ENCODE results near the gene ADAMTSL3.
"Not testable (repeated sequence)": the region's sequence is repeated elsewhere in the genome, so short reads cannot be mapped to it uniquely, and the experiment has no call there.

ADAMTSL3 gene

DNA sequence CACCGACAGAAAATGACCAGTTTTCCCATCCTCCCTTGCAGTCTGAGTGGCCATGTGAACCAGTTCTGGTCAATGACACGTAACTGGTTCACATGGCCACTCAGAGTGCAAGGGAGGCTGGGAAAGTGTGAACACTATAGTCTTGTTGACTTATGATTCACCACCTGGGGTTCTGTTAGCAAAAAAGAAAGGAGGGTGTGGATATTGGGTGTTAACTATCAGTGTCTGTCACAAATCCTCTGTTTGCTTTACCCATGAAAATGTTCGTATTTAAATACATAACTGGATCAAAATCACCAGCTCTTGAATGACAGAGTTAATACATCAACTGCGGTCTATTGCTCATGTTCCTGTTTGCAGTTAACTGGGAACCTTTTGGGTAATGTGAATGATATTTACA is 92.3 kb downstream of the ADAMTSL3 start:
- DNase-seq (ENCODE audit: extremely low spot score): no peak
- ChIA-PET CTCF (interaction anchor here (1.0 kb wide), 1 partner anchor 11 kb away, joined by 3 read pairs; no protein-coding TSS in a partner anchor), POLR2A (no interaction called here)
- TF ChIP-seq FOXA1 (IDR thresholded peaks at IDR 0.05) (no peak), HDGF (IDR thresholded peaks at IDR 0.05; ENCODE audit: borderline replicate concordance) (no peak)

DNA sequence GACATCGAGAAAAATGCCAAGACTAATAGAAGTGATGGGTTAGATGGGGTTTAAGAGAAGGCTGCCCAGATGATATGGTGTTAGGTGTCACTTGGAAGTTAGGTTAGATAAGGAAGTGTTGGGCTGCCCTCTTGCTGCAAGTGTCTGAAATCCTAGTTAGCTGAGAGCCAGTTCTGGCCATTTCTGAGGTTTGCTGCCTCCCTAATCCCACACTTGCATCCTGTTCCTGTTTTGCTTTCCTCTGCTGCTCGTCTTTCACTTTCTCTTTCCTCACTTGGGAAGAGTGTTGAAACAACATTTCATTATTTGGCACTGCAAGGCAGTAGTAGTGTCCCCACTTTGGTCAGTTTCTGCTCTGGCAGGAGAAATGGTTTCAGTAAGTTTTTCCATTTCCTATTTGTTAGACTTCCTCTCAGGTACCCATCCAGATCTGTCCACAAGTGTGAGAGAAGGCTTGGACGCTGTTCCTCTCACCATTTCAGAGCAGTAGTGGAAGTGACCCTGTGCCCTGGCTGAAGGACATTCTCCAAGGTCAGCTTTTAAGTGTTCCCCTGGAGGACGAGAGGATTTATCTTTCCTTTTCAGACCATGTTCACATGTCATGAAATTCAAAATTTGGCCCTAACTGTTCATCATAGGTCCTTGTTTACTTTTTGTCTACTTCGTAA is 93.3 kb downstream of the ADAMTSL3 start:
- ChIA-PET POLR2A (no interaction called here), CTCF (interaction anchor here (0.6 kb wide), 1 partner anchor 238 kb away, joined by 3 read pairs; no protein-coding TSS in a partner anchor)
- TF ChIP-seq NFRKB (IDR thresholded peaks at IDR 0.05): no peak
- no peak for TF ChIP-seq ARNT (IDR thresholded peaks at IDR 0.05)
- no peak for TF ChIP-seq FOXK2 (IDR thresholded peaks at IDR 0.05)
- no peak for TF ChIP-seq L3MBTL2 (conservative IDR thresholded peaks at IDR 0.05)
- TF ChIP-seq CTBP1 (IDR thresholded peaks at IDR 0.05; ENCODE audit: borderline replicate concordance): no peak
- DNase-seq (ENCODE audit: extremely low spot score): no peak

DNA sequence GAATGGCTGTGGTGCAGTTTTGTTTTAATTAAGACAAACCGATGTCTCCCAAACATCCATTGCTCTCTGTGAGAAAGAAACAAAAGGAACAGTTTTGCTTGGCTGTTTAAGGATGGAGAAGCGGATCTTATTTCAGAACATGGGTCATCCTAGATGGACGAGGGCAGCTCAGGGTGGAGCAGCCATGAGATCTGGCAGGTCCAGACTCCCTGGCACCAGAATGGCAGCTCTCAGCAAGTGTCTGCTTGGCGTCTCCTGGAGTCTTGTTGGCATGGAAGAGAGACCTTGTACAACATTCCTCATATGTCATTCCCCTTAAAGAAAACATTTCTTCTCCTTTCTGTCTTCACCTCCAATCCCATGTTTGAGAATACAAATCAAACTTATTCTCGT is 93.8 kb downstream of the ADAMTSL3 start:
- ChIA-PET CTCF (no interaction called here), POLR2A (no interaction called here)
- no peak for TF ChIP-seq CTBP1 (IDR thresholded peaks at IDR 0.05; ENCODE audit: borderline replicate concordance)
- TF ChIP-seq, protein P1, sequence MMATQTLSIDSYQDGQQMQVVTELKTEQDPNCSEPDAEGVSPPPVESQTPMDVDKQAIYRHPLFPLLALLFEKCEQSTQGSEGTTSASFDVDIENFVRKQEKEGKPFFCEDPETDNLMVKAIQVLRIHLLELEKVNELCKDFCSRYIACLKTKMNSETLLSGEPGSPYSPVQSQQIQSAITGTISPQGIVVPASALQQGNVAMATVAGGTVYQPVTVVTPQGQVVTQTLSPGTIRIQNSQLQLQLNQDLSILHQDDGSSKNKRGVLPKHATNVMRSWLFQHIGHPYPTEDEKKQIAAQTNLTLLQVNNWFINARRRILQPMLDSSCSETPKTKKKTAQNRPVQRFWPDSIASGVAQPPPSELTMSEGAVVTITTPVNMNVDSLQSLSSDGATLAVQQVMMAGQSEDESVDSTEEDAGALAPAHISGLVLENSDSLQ (IDR thresholded peaks at IDR 0.05): no peak
- TF ChIP-seq FOXK2 (IDR thresholded peaks at IDR 0.05): no peak
- TF ChIP-seq FOXM1 (IDR thresholded peaks at IDR 0.05; ENCODE audit: borderline replicate concordance): no peak
- TF ChIP-seq BHLHE40 (IDR thresholded peaks at IDR 0.05; ENCODE audit: borderline replicate concordance): no peak
- no peak for TF ChIP-seq FOXA1 (IDR thresholded peaks at IDR 0.05)
- no peak for TF ChIP-seq SUZ12 (IDR thresholded peaks at IDR 0.05)
- TF ChIP-seq ZNF384 (IDR thresholded peaks at IDR 0.05): no peak
- no peak for TF ChIP-seq NFRKB (IDR thresholded peaks at IDR 0.05)
- no peak for TF ChIP-seq ELF4 (IDR thresholded peaks at IDR 0.05)
- TF ChIP-seq LEF1 (IDR thresholded peaks at IDR 0.05; ENCODE audit: borderline replicate concordance): no peak
- DNase-seq (ENCODE audit: extremely low spot score): no peak

DNA sequence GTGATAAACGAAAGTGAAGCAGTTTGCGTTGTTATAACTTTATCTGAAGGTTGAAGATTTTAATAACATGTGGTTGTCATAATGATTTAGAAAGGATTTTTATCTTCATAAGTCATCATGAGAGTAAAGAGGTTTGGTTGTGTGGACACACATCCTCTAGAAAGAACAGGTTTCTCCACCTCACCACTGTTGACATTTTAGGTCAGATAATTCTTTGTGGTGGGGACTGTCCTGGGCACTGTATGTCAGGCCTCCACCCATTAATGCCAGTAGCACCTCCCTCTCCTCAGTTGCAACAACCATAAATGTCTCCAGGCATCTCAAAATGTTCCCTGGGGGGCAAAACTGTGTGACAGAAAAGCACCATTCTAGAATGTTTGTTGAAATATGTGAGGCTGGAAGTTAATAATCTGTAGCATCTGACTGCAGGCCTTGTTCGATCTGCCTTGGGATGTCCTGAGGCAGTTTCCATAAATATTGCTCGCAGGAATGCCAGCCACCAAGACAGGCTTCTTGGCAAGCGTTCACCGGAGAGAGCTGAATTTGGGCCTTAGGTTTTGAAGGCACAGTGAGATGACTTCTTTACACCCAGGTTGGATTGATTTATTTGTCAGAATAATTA is 100.1 kb downstream of the ADAMTSL3 start:
- ChIA-PET CTCF (no interaction called here), POLR2A (no interaction called here)
- TF ChIP-seq LEF1 (IDR thresholded peaks at IDR 0.05; ENCODE audit: borderline replicate concordance) (no peak), ZNF384 (IDR thresholded peaks at IDR 0.05) (no peak), ARNT (IDR thresholded peaks at IDR 0.05) (no peak), FOXM1 (IDR thresholded peaks at IDR 0.05; ENCODE audit: borderline replicate concordance) (no peak), TARDBP (IDR thresholded peaks at IDR 0.05) (no peak), NFRKB (IDR thresholded peaks at IDR 0.05) (no peak), FOXK2 (IDR thresholded peaks at IDR 0.05) (no peak), SP1 (IDR thresholded peaks at IDR 0.05) (no peak), L3MBTL2 (conservative IDR thresholded peaks at IDR 0.05) (no peak)
- TF ChIP-seq, protein P1 (IDR thresholded peaks at IDR 0.05): no peak
- DNase-seq (ENCODE audit: extremely low spot score): no peak

DNA sequence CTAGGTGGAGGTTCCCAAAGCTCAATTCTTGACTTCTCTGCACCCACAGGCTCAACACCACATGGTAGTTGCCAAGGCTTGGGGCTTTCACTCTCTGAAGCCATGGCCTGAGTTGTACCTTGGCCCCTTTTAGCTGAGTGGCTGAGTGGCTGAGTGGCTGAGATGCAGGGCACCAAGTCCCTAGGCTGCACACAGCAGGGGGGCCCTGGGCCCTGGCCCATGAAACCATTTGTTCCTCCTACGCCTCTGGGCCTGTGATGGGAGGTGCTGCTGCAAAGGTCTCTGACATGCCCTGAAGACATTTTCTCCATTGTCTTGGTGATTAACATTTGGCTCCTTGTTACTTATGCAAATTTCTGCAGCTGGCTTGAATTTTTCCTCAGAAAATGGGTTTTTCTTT is 103.4 kb downstream of the ADAMTSL3 start:
- POLR2A ChIA-PET; CTCF ChIA-PET; DNase-seq (ENCODE audit: extremely low spot score): not testable (repeated sequence)

DNA sequence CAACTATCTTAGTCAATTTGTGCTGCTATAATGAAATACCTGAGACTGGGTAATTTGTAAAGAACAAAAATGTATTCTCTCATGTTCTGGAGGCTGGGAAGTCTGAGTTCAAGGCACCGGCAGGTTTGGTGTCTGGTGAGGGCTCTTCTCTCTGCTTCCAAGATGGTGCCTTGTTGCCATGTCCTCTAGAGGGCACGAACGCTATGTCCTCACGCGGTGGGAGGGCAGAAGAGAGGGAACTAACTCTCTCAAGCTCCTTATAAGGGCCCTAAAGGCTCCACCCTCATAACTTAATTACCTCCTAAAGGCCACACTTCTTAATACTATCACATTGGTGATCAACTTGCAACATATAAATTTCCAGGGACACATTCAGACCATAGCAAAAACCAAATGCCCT is 108.4 kb downstream of the ADAMTSL3 start:
- TF ChIP-seq LEF1 (IDR thresholded peaks at IDR 0.05; ENCODE audit: borderline replicate concordance) (no peak), FOXM1 (IDR thresholded peaks at IDR 0.05; ENCODE audit: borderline replicate concordance) (no peak), TARDBP (IDR thresholded peaks at IDR 0.05) (no peak), ZNF384 (IDR thresholded peaks at IDR 0.05) (no peak), L3MBTL2 (conservative IDR thresholded peaks at IDR 0.05) (no peak), NFRKB (IDR thresholded peaks at IDR 0.05) (no peak), ELF4 (IDR thresholded peaks at IDR 0.05) (no peak), FOXA1 (IDR thresholded peaks at IDR 0.05) (no peak), SP1 (IDR thresholded peaks at IDR 0.05) (no peak), SUZ12 (IDR thresholded peaks at IDR 0.05) (no peak)
- TF ChIP-seq, protein P1 (IDR thresholded peaks at IDR 0.05): no peak
- POLR2A ChIA-PET: no interaction called here
- CTCF ChIA-PET: no interaction called here
- DNase-seq (ENCODE audit: extremely low spot score): no peak

DNA sequence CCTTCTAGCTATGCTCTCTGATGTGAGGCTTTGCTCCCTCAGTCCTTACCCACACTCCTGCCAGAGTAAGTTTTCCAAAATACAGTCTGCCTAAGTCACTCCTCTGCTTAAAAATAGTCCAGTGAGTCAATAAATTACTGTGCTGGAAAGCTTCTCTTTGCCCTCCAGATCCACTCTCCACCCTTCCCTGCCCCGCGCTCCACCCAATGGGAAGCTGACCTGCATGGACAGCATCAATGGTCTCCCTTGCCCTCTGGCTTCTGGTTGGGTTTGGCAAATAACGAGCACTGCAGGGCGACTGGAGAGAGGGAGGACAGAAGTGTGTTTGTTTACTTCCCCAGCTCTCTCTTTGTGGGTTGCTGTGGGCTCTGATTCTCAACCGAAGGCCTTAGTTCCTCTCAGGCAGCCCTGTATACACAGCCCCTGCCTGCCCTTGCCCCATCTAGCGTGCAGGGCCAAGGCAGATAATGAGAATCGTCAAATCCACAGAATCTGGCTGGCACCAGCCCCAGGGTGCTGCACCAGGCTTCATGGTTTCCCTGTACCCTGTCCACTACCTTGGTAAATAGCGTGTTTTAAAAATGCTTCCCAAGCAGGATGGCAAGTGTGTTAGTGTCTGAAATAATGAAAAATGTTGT is 110.4 kb downstream of the ADAMTSL3 start:
- TF ChIP-seq L3MBTL2 (conservative IDR thresholded peaks at IDR 0.05) (no peak), ZNF384 (IDR thresholded peaks at IDR 0.05) (no peak), FOXA1 (IDR thresholded peaks at IDR 0.05) (no peak), TARDBP (IDR thresholded peaks at IDR 0.05) (no peak), ARNT (IDR thresholded peaks at IDR 0.05) (no peak), FOXK2 (IDR thresholded peaks at IDR 0.05) (no peak), HDGF (IDR thresholded peaks at IDR 0.05; ENCODE audit: borderline replicate concordance) (no peak), LEF1 (IDR thresholded peaks at IDR 0.05; ENCODE audit: borderline replicate concordance) (no peak), BHLHE40 (IDR thresholded peaks at IDR 0.05; ENCODE audit: borderline replicate concordance) (no peak), SP1 (IDR thresholded peaks at IDR 0.05) (no peak), NFRKB (IDR thresholded peaks at IDR 0.05) (no peak), CTBP1 (IDR thresholded peaks at IDR 0.05; ENCODE audit: borderline replicate concordance) (no peak), SUZ12 (IDR thresholded peaks at IDR 0.05) (no peak), FOXM1 (IDR thresholded peaks at IDR 0.05; ENCODE audit: borderline replicate concordance) (no peak), ELF4 (IDR thresholded peaks at IDR 0.05) (no peak)
- TF ChIP-seq, protein P1 (IDR thresholded peaks at IDR 0.05): no peak
- POLR2A ChIA-PET: no interaction called here
- no peak for DNase-seq (ENCODE audit: extremely low spot score)
- CTCF ChIA-PET: no interaction called here

Measured in HEK293T (cell line).